Testis (tissue), 2 donors: Measurements from ENCODE around the gene PSMD12.
"Not testable (repeated sequence)": the region's sequence is repeated elsewhere in the genome, so short reads cannot be mapped to it uniquely, and the experiment has no call there.

Experiments used
- POLR2A ChIP-seq: fragments of 450-650 bp; IDR thresholded peaks from one replicate; pipeline ENCODE4 v1.6.1; 2017; ENCODE audit warnings: antibody characterized with exemption, mild to moderate bottlenecking, moderate library complexity
- TF ChIP-seq, protein P1 (sequence below), 3 experiments: fragments of 450-650 bp in 2 of 3; fragments of 200-600 bp in 1 of 3; sonication (generic) in 1 of 3; IDR thresholded peaks; one replicate each; pipeline ENCODE4 v1.5.1; 2016 to 2019; ENCODE audit warnings: antibody characterized with exemption in 3 of 3, mild to moderate bottlenecking in 2 of 3, moderate library complexity in 1 of 3

DNA sequence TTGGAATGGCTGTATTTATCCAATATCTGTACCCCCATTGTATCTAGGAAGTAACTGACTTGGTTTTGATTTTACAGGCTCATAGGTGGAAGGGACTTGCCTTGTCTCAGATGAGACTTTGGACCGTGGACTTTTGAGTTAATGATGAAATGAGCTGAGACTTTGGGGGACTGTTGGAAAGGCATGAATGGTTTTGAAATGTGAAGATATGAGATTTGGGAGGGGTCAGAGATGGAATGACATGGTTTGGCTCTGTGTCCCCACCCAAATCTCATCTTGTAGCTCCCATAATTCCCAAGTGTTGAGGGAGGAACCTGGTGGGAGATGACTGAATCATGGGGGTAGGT is 34.2 kb downstream of the PSMD12 start:
- TF ChIP-seq, protein P1, sequence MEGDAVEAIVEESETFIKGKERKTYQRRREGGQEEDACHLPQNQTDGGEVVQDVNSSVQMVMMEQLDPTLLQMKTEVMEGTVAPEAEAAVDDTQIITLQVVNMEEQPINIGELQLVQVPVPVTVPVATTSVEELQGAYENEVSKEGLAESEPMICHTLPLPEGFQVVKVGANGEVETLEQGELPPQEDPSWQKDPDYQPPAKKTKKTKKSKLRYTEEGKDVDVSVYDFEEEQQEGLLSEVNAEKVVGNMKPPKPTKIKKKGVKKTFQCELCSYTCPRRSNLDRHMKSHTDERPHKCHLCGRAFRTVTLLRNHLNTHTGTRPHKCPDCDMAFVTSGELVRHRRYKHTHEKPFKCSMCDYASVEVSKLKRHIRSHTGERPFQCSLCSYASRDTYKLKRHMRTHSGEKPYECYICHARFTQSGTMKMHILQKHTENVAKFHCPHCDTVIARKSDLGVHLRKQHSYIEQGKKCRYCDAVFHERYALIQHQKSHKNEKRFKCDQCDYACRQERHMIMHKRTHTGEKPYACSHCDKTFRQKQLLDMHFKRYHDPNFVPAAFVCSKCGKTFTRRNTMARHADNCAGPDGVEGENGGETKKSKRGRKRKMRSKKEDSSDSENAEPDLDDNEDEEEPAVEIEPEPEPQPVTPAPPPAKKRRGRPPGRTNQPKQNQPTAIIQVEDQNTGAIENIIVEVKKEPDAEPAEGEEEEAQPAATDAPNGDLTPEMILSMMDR (IDR thresholded peaks at IDR 0.05): not testable (repeated sequence)
- not testable (repeated sequence) for TF ChIP-seq POLR2A
